A172 (cell line): ENCODE data around the gene DPP10. TPM values are rescaled to one million over a fixed set of nuclear protein-coding genes. Genes with fewer than 3 reads are reported as not detected.

ENCODE experiments used
- DNase-seq: peaks from one replicate; pipeline ENCODE4 v3.0.0-alpha.2; 2015; ENCODE audit warnings: low spot score
- total RNA-seq: library from RNA; depleted of rRNA; stranded (reverse); fragments of >200 nt; shearing (Covaris generic); gene quantifications from 2 replicates; pipeline ENCODE4 v1.2.3, GENCODE V29; 2014

Gene DPP10
- total RNA-seq, 1 experiment from 2014 or later = not detected

DNA sequence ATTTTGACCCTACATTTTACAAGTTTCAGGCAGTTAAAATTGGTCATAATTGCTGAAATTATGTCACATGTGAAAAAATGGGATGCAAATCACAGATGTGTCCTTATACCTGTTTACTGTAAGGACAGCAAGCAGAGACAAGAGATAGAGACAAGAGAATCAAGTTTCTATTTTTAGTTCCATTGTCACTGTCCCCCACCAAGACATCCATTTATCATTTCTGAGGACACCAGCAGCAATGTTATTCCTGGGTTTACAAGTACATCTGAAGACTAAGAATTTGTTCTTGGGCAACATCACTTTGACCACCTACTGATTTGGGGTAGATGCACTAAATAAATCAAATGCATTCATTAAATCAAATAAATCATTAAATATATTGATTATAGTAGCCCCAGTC is 1111.7 kb downstream of the DPP10 start:
- no peak for DNase-seq

DNA sequence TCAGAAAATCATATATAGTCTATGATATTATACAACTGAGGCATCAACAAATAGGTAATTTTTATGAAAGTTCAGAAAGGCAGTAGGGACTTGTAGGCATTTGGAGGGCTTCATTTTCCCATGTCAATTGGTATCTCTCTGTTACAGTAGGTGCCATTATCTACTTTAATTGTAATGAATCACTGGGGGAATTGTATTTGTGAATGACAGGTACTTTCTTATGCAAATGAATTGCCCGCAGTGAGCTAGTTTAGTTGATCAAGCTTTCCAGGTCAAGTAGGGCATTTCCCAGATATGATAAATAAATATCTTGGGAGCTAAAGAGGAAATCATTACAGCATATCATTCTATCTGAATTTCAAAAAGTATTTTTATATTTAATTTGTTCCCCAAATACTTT is 1116.3 kb downstream of the DPP10 start:
- no peak for DNase-seq

DNA sequence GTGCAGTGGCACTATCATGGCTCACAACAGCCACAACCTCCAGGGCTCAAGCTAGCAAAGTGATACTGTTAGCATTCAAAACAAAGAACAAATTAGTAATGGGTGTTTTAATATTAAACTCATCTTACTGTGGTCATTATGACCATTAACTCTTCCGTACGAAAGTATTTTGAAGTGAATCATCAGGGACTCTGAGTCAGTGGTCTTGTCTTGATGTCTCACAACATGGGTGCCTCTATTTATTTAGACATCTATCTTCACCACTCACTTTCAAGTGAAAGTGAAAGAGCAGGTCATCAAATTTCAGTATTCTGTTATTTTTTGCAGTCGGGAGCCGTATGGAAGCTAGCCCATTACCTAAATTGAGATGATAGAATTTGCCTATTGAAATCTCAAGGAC is 1118.2 kb downstream of the DPP10 start:
- no peak for DNase-seq

DNA sequence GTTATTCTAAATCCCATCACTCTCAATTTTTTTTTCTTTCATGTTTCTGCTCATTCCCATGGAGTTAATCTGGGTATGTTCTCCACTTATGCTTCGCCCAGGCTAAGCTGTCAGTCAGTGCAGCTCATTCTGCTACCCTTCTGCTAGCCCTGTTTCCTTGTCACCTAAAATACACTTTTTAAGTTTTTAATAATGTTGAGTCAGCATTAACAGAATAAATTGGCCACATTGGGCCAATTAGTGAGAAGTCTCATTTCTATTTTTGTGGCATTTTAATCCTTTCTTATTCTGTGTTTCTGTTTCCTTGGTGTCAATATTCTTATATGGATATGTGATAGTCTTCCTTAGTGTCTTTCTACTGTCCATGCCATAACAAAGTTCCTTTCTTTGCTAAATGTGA is 1126.2 kb downstream of the DPP10 start:
- DNase-seq = no peak

DNA sequence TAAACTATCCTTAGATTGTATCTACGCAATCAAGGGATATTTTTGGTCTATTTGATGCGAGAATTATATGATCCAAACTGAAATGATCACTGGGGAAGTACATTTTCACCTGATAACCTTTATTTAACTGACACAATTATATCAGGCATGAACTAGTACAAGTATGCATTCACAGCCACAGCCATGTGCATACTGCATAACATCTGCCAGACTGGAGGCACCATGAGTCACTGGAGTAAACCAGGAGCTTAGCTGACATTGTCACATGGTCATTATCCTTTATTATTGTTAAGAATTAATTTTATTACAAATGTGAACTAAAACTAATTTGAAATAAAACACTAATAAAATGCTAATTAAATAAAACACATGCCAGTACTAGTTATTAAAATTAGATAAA is 1127.1 kb downstream of the DPP10 start:
- DNase-seq = no peak

DNA sequence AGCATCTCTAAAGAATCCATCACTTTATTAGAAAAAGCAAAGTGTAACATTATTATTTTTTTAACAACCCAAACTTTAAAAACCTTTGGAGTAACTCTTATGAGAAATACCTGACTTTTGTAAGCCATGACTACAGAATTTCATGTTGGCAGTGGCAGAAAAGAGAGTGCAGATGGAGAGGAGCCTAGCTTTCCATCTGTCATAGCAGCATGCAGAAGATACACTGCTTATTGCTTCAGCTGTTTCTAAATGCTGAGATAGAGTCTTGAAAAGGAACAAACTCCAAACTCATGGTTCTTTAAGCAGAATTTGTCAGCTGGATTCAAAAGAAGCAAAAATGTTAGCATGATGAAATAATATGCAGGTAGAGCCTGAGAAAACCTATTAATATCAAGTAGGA is 1130.3 kb downstream of the DPP10 start:
- no peak for DNase-seq

DNA sequence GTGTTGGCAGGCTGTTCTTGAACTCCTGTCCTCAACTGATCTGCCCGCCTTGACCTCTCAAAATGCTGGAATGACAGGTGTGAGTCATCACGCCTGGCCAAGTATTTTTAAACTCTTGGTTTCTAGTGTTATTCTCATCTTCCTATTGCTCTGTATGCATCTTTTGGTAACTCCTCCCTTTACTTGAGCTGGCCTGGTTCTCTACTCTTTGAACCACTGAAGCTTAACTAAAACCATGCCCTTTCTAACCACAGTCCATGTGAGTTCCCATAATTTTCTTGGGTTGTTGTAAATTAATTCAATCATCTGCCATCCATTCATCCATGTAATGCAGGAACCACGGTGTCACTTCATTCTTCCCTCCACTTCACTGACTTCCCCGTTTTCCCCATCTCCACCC is 1131.3 kb downstream of the DPP10 start:
- DNase-seq = no peak

DNA sequence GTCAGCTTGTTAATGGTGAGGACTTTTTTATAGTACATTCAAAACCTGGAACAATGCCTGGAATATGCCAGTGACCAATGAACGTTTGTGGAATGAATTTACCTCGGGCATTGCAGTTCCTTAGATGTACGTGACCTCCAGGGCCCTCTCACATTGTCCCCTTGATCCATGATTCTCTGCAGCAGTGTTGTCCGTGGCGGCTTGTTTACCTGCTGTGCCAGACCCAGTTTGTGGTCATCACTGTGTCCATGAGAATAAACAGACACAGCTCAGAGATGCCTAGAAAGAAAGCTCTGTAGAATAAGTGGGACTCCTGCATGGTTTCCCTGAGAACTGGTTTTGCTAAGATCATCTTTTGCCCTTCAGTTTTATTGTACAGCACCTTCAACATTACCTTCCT is 1132.2 kb downstream of the DPP10 start:
- DNase-seq = no peak

DNA sequence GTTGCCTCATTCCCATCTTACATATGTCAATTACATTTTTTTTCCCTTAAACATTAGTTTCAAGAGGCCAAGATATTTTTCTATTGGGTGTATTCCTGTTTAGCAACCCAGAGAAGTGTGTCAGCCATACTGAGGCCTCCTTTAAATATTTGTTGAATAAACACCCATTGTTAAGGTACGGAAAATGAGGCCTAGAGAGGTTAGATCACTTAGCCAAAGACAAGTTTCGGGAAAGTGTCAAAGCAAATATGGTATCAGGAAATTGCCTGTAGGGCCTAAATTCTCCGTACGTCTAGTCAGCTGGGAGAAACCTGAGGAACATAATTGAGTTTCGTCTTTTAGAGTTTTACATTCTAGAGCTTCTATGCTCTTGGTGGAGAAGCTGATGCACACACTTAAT is 1138.3 kb downstream of the DPP10 start:
- no peak for DNase-seq

DNA sequence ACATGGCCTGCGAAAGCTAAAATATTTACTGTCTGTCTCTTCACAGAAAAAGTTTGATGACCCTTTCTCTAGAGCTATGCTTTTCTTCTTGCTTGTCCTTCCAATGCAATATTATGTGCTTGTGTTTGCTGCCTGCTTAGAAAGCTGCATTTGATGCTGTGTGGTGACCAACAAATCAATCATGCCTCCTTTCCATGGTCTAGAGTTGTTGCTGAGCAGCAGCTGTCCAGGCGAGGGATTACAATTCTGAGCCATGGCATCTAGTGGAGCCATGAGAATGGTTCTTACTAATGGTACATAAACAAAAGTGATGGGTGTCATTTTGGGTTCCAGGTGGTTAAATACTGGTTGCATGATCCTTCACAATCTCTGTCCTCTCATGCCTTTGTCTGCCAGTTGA is 1142.1 kb downstream of the DPP10 start:
- no peak for DNase-seq

DNA sequence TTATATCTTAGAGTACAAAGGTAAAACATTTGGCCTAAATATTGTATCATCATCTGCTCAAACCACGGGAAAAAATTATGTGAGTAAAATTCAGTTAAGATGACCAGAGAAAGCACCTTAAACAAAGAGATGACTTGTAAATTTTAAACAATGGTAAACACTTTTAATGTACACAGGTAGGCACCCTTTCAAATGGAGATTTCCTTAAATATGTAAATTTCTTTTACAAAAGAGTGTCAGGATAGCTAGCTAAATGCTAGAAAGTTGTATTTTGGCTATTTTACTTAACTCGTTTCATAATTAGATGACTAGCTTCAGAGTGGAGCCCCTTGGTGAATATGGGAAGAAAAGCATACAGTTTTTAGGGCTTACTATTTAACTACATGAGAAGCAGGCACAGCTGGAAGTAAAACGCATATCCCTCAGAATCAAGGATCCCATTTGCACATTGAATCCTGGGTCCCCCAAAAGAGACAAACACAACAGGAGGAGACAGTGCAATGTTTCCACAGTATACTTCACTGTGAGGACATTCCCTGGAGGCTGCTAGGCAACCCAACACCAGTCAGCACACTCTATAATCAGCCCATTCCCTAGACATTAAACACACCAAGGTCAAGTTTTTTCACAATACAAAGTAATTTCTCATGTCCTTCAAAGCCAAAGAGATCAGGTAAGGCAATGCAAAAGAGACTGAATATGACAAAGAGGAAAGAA is 1154.4 kb downstream of the DPP10 start:
- DNase-seq = no peak

DNA sequence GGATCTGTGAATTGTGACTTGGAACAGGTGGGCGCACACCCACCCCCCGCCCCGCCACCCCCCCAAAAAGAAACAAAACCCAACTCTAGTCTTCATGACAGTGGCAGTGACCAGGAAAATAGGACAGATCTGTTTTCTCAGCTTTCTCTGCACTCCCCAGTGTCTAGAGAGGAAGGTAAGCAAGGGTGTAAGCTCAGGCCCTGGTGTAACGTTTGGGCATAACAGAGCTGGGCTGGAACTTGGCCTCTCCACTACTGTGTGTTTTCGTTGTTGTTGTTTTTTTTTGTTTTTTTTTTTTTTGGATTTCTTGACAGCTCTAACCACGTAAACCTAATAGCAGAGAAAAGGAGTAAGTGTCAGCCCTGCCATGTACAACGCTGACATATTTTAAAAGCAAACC is 1160.8 kb downstream of the DPP10 start:
- DNase-seq = no peak

DNA sequence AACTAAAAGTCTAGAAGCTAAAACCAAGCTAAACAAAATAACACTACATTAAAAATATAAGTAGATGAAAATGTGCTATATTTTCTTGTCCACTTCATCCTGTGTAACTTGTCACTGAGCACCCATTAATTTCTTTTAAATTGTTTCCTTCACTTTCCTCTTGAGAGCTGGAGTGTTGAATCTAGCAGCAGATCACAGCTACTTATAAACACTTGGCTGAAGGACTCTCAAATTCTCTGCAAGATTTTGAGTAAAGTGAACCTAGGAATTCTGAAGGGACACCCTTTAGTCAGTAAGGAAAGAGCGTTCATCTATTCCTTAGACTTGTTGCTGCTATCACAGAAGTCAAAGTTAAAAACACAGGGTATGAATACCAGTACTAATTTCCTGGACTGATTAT is 1163.9 kb downstream of the DPP10 start:
- no peak for DNase-seq

DNA sequence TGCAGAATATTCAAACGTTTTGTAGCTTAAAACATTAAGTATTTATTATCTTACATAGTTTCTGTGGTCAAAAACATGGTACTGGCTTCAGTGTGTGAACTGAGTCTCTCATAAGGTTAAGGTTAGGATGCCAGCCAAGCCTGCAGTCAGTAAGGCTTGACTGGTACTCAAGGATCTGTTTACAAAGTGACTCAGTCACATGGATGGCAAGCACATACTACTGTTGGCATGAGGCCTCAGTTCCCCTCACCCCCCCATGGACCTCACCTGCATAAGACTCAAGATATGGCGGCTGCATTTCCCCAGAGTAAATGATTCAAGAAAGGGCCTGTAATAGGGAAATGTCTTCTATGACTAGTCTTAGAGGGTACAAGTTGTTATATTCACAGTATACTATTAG is 1167.5 kb downstream of the DPP10 start:
- no peak for DNase-seq

DNA sequence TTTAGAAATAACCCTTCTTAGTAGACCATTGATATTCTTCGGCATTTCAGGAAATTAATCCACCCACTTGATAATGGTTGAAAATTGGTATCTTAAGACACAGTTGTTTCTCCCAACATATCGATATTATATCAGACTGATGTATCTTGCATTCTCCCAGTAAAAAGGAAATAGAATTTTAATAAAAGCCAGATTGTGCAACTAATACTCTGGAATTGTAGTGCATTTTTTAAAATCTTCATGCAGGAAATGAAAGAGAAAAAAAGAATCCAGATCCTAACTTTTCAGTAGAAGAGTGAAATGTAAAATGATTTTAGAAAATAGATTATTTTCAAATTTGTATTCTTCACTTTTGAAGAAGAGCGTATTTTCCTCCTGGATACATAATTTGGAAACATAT is 1168.4 kb downstream of the DPP10 start:
- DNase-seq = no peak

DNA sequence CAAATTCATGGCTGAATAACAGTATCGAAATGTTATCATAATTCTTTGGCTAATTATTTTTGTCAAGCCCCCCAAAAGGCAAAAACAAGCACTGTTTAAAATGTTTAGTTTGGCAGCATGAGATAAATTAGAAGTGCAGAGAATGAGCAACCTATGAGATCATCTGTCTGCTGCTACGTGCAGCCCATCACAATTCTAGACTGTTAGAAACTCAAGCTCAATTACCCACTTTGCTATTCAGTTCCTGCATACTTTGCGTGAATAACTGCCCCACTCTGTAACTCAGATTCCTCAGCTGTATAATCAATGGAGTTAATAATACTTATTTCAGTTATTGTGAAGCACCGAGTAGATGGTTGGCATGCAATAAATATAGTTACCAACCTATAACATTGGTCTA is 1181.9 kb downstream of the DPP10 start:
- DNase-seq = no peak

DNA sequence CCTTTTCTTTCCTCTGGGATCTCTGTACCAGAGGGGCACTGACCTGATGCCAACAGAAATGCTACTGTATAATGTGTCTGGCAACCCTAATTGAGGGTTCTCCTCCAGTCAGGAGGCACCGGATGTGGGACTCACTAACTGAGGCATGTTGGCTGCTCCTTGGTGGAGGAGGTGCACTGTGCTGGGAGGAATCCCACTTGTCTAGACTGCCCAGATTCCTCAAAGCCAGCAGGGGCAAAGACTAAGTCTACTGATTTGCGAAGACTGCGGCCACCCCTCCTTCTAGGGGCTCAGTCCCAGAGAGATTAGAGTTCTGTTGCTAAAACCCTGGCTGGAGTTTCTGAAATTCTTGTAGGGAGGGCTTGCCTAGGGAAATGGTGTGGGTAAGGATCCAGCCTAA is 1192.1 kb downstream of the DPP10 start:
- no peak for DNase-seq

DNA sequence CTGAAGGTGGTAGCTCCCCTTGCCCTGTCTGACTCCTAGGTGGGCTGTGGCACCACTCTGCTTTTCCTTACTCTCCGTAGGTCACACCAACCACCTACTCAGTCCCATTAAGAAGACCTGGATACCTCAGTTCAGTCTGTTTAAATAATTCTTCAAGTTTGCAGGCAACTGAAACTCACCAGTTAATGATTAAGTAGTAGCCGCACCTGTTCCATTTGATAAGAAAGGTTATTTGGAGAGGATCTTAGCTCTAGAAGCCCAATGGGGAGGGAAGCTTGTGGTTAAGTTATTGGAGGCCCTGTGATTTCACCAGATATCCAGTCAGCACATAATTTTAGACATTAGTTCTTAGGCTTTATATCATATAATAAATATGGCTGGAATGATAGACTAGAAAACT is 1193.0 kb downstream of the DPP10 start:
- DNase-seq = no peak

DNA sequence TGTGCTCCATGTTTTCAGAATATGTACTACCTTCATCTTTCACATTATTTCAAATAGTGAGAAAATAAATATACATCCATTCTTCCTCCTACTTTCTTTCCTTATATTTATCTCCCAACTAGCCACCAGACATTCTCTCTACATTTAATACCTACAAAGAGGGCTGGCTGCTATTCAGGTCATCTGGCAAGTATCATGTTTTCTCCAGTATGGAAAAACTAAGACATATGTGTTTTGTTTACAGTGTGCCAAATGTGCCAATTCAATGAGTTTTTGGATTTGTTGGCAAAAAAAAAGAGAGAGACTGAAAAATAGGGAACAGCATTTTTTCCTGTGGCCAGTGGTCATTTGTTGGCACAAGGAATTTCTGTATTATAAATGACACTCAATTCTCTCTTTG is 1207.3 kb downstream of the DPP10 start:
- DNase-seq = no peak

DNA sequence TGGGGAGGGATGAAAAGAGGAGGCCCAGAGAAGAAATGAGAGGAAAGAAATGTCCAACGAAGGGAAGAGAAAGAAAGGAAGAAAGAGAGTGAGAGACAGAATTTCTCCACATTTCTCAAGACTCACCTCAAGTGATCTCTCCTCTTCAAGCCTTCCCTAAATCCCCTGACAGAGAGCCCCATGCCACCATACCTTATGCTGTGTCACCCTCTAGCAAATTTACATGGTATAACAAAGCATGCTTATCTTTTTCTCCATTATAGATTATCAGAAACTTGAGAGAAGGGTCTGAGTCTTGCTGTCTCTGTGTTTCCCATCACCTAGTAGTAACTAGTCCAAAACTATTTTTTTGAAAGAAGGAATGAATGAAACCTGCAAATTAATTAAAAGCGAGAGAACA is 1208.4 kb downstream of the DPP10 start:
- DNase-seq = no peak

DNA sequence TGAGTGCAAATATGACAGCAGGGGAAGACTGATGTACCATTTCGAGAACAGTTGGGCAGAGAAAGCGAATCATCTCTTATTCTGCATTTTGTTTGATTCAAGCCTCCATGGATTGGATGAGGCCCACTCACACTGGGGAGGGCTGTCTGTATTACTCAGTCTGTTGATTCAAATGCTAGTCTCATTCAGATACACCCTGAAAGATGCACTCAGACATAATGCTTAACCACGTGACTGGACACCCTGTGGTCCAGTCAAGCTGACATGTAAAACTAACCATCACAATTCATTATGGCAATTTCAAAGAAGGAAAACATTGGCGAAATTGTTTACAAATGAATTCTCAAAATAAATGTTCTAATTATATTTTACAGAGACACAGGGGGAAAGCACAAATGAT is 1210.2 kb downstream of the DPP10 start:
- DNase-seq = no peak

DNA sequence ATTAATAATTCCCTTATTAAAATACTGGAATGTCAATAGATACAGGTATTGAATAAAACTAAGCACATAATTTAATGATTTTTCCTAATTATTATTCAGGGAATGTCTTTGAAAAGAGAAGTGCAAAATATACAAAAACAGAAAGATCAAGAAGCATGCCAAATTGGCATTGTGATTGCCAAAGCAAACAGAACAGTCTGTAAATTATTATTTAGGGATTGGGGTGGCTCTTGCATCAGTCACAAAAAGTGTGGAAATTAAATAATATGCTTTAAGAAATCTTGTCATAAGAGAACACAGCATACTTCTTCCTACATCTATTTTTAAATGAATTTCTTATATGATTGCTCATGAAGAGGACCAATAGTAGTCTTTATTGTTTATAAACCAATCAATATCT is 1211.9 kb downstream of the DPP10 start:
- no peak for DNase-seq

DNA sequence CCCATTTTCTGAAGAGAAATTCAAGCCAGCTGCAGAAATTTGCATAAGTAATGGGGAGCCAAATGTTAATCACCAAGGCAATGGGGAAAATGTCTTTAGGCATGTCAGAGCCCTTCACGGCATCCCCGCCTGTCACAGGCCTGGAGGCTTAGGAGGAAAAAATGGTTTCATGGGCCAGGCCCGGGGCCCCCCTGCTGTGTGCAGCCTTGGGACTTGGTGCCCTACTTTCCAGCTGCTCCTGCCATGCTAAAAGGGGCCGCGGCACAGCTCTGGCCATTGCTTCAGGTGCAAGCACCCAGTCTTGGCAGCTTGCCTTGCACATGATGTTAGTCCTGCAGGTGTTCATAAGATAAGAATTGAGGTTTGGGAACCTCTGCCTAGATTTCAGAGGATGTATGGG is 1235.7 kb downstream of the DPP10 start:
- no peak for DNase-seq

DNA sequence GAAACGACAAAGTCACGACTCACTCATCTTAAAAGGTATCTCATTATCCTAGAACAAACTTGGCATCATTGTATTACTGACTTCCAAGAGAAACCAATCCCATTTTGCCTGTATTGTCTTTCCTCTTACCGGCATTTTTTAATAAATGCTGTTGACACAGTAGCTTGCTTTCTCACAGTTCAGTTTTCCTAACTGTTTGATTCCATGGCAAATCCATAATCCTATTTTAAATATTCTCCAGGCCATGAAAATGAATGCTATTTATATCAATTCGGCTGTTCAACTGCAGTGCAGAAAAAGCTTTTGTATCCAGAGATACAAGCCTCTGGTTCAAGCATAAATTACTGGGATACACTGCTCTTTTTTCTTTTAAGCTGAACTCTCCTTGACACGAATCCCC is 1241.9 kb downstream of the DPP10 start:
- no peak for DNase-seq

DNA sequence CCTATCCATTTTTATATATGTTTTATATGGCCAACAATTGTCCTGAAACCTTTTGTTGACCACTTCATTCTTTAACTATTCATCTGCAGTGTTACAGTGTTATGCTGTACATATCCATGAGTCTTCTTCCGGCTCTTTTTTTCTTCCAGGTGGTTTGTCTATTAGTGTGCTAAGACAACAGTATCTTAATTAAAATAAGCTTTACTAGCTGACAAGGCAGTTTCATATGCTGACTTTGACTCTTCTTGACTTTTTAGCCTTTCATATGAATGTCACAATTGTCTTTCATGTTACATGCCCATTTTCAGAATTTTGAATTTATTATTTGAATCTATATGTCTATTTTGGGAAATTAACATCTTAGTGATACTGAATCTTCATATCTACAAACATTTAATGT is 1249.0 kb downstream of the DPP10 start:
- no peak for DNase-seq
